ENCODE data around the gene EXD3.
"Not testable (repeated sequence)": the region's sequence is repeated elsewhere in the genome, so short reads cannot be mapped to it uniquely, and the experiment has no call there.

DNA sequence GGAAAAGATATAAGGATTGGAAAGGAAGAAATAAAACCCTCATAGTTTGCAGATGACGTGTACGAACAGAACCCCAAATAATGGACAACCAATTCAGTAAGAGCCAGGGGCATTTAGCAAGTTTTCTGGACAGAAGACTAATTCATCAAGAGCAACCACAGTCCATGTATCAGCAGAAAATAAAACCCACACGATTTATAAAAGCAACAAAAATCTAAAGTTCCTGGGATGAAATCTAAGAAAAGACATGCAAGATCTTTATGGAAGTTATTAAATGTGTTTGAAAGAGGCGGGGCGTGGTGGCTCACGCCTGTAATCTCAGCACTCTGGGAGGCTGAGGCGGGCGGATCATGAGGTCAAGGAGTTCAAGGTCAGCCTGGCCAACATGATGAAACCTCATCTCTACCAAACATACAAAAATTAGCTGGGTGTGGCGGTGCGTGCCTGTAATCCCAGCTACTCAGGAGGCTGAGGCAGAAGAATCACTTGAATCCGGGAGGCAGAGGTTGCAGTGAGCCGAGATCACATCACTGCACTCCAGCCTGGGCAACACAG lies 83.0 kb downstream of the EXD3 start:
- TF ChIP-seq, protein P1, sequence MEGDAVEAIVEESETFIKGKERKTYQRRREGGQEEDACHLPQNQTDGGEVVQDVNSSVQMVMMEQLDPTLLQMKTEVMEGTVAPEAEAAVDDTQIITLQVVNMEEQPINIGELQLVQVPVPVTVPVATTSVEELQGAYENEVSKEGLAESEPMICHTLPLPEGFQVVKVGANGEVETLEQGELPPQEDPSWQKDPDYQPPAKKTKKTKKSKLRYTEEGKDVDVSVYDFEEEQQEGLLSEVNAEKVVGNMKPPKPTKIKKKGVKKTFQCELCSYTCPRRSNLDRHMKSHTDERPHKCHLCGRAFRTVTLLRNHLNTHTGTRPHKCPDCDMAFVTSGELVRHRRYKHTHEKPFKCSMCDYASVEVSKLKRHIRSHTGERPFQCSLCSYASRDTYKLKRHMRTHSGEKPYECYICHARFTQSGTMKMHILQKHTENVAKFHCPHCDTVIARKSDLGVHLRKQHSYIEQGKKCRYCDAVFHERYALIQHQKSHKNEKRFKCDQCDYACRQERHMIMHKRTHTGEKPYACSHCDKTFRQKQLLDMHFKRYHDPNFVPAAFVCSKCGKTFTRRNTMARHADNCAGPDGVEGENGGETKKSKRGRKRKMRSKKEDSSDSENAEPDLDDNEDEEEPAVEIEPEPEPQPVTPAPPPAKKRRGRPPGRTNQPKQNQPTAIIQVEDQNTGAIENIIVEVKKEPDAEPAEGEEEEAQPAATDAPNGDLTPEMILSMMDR (IDR thresholded peaks at IDR 0.05) = not testable (repeated sequence)
- not testable (repeated sequence) for TF ChIP-seq POLR2A (IDR thresholded peaks at IDR 0.05)
